GM12801 (cell line): Measurements from ENCODE around the gene PPP1R3E.

Source experiments
- CTCF ChIP-seq: IDR thresholded peaks from one replicate; pipeline ENCODE4 v1.5.1; 2011; ENCODE audit warnings: control low read depth; ENCODE audit not compliant: insufficient read length; ENCODE audit errors: extremely low read depth

The PPP1R3E gene

DNA sequence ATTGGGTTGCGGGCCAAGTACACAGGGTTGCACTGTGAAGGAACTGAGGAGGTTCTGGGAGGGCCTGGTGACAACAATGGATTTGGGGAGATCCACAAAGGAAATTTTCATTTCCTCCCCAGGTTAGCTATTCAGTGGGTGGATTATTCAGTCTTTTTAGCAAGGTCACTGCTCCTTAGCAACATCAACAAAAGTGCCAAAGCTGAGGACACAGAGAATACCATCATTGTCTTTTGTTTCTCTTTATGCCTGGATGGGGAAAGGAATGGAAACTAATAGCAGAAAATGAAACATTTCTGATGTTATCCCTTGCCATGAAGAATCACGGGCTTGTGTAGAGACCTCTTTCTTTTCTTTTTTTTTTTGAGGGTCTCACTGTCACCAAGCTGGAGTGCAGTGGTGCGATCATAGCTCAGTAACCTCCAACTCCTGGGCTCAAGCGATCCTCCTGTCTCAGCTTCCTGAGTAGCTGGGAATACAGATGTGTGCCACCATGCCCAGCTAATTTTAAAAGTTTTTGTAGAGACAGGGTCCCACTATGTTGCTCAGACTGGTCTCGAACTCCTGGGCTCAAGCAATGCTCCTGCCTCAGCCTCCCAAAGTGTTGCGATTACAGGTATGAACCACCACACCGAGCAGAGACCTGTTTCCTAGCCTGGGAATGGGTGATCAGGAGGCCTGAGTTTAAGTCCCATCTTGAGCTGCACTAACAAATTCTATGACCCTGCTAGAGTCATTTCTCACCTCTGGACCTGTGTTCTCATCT lies 6.5 kb downstream of the PPP1R3E start:
- TF ChIP-seq CTCF = no peak

DNA sequence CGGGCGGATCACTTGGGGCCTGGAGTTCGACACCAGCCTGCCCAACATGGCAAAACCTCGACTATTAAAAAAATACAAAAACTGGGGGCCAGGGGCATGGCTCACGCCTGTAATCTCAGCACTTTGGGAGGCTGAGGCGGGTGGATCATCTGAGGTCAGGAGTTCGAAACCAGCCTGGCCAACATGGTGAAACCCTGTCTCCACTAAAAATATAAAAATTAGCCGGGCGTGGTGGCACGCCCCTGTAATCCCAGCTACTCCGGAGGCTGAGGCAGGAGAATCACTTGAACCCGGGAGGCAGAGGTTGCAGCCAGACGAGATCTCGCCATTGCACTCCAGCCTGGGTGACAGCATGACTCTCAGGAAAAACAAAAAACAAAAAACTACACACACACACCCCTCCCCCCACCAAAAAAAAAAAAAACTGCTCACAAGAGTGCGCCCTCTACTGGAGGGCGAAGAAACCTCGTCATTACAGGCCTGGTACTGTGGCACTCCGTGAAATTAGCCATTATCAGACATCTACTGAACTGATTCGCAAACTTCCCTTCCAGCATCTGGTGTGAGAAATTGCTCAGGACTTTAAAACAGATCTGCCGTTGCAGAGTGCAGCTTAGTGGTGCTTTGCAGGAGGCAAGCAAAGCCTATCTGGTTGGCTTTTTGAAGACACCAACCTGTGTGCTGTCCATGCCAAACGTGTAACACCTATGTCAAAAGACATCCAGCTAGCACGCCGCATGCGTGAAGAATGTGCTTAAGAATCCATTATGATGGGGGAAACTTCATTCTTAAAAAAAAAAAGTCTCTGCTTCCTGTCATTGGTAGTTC lies 7.7 kb downstream of the PPP1R3E start:
- no peak for TF ChIP-seq CTCF

DNA sequence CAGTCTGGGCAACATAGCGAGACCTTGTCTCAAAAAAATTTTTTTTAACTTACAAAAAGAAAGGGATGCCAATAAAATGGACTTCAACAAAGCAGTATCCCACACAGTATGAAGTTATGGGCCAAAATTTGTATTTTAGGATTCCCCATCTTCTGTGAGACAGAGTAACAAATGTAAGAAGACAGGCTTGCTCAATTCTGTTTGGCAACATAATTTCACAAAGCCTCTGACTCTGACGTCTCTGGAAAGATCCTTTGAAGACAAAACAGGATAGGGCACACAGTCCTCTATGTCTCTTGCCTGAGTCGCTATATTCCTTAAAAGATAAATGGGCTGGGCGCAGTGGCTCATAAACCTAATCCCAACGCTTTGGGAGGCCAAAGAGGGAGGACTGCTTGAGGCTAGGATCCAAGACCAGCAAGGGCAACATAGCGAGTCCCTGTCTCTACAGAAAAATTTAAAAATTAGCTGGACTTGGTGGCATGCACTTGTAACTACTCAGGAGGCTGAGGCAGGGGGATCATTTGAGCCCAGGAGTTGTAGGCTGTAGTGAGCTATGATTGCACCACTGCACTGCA lies 15.7 kb downstream of the PPP1R3E start:
- no peak for TF ChIP-seq CTCF

GRCh38 chr14:23286020-23286901 lies 16.4 kb downstream of the PPP1R3E start, which contains the start of gene HOMEZ:
HOMEZ (minus strand) TSS chr14:23286132; CDS start chr14:23285952, 180 bp downstream.
- TF ChIP-seq CTCF = no peak

- no peak for TF ChIP-seq CTCF
Measured at GRCh38 chr14:23285530-23286019, 17.1 kb downstream of the PPP1R3E start.

DNA sequence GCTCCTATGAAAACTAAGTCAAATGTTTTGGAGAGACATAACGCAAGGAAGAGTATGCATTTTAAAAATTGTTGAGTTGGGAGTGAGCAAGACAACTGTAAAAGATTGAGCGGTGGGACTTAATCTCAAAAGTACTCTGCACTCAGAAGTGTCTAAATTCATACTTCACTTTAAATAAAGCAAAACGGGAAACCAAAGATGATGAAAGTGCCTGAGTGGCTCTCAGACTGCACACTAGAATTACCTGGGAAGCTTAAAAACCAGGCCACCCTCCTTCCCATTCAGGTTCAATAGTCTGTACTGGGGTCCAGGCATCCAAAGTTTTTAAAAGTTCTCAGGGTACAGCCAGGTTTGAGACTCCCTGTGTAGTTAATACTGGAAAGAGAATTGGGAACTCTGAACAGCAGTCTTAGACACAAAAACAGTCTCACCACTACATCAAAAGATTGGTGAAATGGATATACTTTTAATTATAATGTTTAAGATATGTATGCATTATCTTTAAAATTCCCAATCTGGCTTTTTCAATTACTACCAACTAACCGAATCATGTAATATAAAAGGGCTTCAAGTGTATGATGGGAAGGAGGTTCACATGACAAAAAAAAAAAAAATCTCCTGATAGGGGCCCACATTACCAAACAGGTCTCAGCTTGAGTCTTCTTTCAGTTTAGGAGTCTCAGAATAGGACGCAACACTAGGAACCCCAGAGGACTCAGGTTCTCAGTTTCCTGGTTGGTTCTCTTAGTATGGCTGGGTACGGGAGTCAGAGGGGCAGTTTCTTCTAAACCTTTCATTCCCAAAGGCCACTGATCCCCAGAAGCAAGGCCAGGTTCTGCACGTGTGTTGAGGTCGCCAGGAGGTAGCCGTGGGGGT lies 17.8 kb downstream of the PPP1R3E start:
- TF ChIP-seq CTCF = no peak
